Measurements from ENCODE around the gene MAP3K2. TPM values are rescaled to one million over a fixed set of nuclear protein-coding genes. Genes with fewer than 3 reads are reported as not detected.

Gene MAP3K2
- polyA plus RNA-seq, 3 donors, result 16.0 to 86.4 (median 66.3) TPM

GRCh38 chr2:127423478-127423843, 35.7 kb upstream of the MAP3K2 start:
- H3K9me3 Mint-ChIP-seq, result peaks cover 0 to 4% (median 2%) of the 10 kb centered on the region in 7 donors
- no peaks in the 10 kb centered on the region for H3K36me3 Mint-ChIP-seq
- Histone ChIP-seq H3K4me2 (replicated peaks; ENCODE audit: extremely low read depth, low read length, poor library complexity, severe bottlenecking) (peak overlapping the region; percentile 78), H3K4me3 (replicated peaks in 1 of 3; ENCODE audit: low read depth in 2 of 3, low read length in 3 of 3) (peak overlapping the region; percentile 4 to 59 (median 21)), H3K4me1 (ENCODE audit: control insufficient read depth in 1 of 2, insufficient read depth in 2 of 2, low read length in 2 of 2) (peaks cover 17% of the 10 kb centered on the region in 2 donors), H2AFZ (ENCODE audit: insufficient read depth, low read depth, low read length, poor library complexity, severe bottlenecking) (peak overlapping the region; percentile 66), H3K27me3 (ENCODE audit: control insufficient read depth in 2 of 2, insufficient read depth in 2 of 2, low read length in 2 of 2) (peaks cover 7 to 29% of the 10 kb centered on the region in 2 donors), H3K9ac (ENCODE audit: insufficient read depth, low read length, poor library complexity, severe bottlenecking) (peak overlapping the region; percentile 41), H3K36me3 (replicated peaks in 1 of 2; ENCODE audit: control insufficient read depth in 1 of 2, insufficient read depth in 2 of 2, low read length in 2 of 2) (no peaks in the 10 kb centered on the region), H4K20me1 (ENCODE audit: insufficient read depth, low read length) (peaks cover 5% of the 10 kb centered on the region), H3K9me3 (replicated peaks in 1 of 2; ENCODE audit: control insufficient read depth in 1 of 2, insufficient read depth in 1 of 2, low read length in 2 of 2) (no peaks in the 10 kb centered on the region), H3K27ac (ENCODE audit: low read depth in 1 of 2, low read length in 2 of 2) (no peak overlapping the region), H3K79me2 (ENCODE audit: insufficient read depth, low read length) (no peaks in the 10 kb centered on the region)
- no peak for TF ChIP-seq CTCF (IDR thresholded peaks at IDR 0.05)
- peak overlapping the region in 2 of 7 donors; percentile 7 to 30 for H3K27ac Mint-ChIP-seq
- WGBS (ENCODE audit: insufficient coverage), result under 1% methylated on average over 24 of the region's 29 CpGs
- H3K27me3 Mint-ChIP-seq (ENCODE audit: low read depth in 3 of 3), result peaks cover 28 to 38% (median 37%) of the 10 kb centered on the region in 3 donors
- peak overlapping the region; percentile 70 to 87 for H3K4me3 Mint-ChIP-seq
- peak in 1 of 3 donors; percentile 7 for DNase-seq
- peaks cover 17% of the 10 kb centered on the region for H3K4me1 Mint-ChIP-seq
- intact Hi-C loops (cut with micrococcal nuclease), result loop anchor here in 1 of 2 donors (10.0 kb wide), 2 partner anchors 49 to 101 kb away; partner anchors contain the start of gene IWS1

- peak overlapping the region; percentile 4 to 59 (median 21) for H3K4me3 ChIP-seq (replicated peaks in 1 of 3; ENCODE audit: low read depth in 2 of 3, low read length in 3 of 3)
Observed at GRCh38 chr2:127422559-127423477, 35.0 kb upstream of the MAP3K2 start.

More at GRCh38 chr2:127422559-127423477, 35.0 kb upstream of the MAP3K2 start:
- peak overlapping the region; percentile 78 for H3K4me2 ChIP-seq (replicated peaks; ENCODE audit: extremely low read depth, low read length, poor library complexity, severe bottlenecking)
- Mint-ChIP-seq H3K27ac (peak overlapping the region in 2 of 7 donors; percentile 30 to 73), H3K4me1 (peaks cover 17% of the 10 kb centered on the region), H3K4me3 (peak overlapping the region; percentile 75 to 87), H3K27me3 (ENCODE audit: low read depth in 3 of 3) (peaks cover 28 to 38% (median 37%) of the 10 kb centered on the region in 3 donors), H3K9me3 (peaks cover 0 to 4% (median 2%) of the 10 kb centered on the region in 7 donors), H3K36me3 (no peaks in the 10 kb centered on the region)
- peaks cover 5% of the 10 kb centered on the region for H4K20me1 ChIP-seq (ENCODE audit: insufficient read depth, low read length)
- intact Hi-C loops (cut with micrococcal nuclease), result loop anchor here in 1 of 2 donors (10.0 kb wide), 2 partner anchors 48 to 102 kb away; partner anchors contain the start of gene IWS1
- H2AFZ ChIP-seq (ENCODE audit: insufficient read depth, low read depth, low read length, poor library complexity, severe bottlenecking), result peak overlapping the region; percentile 66
- H3K79me2 ChIP-seq (ENCODE audit: insufficient read depth, low read length), result no peaks in the 10 kb centered on the region
- peaks cover 17% of the 10 kb centered on the region in 2 donors for H3K4me1 ChIP-seq (ENCODE audit: control insufficient read depth in 1 of 2, insufficient read depth in 2 of 2, low read length in 2 of 2)
- H3K9ac ChIP-seq (ENCODE audit: insufficient read depth, low read length, poor library complexity, severe bottlenecking), result peak overlapping the region; percentile 41
- H3K27ac ChIP-seq (ENCODE audit: low read depth in 1 of 2, low read length in 2 of 2), result no peak overlapping the region
- WGBS (ENCODE audit: insufficient coverage), result 4% methylated on average over 57 of the region's 73 CpGs
- TF ChIP-seq CTCF (IDR thresholded peaks at IDR 0.05), result no peak
- no peaks in the 10 kb centered on the region for H3K9me3 ChIP-seq (replicated peaks in 1 of 2; ENCODE audit: control insufficient read depth in 1 of 2, insufficient read depth in 1 of 2, low read length in 2 of 2)
- no peaks in the 10 kb centered on the region for H3K36me3 ChIP-seq (replicated peaks in 1 of 2; ENCODE audit: control insufficient read depth in 1 of 2, insufficient read depth in 2 of 2, low read length in 2 of 2)
- peak; percentile 58 to 65 (median 64) for DNase-seq
- peaks cover 7 to 29% of the 10 kb centered on the region in 2 donors for H3K27me3 ChIP-seq (ENCODE audit: control insufficient read depth in 2 of 2, insufficient read depth in 2 of 2, low read length in 2 of 2)

Measured in CD14-positive monocyte (primary cell).